IMR-90 (cell line): Measurements from ENCODE around the gene RASGRP2. TPM values are rescaled to one million over a fixed set of nuclear protein-coding genes. Genes with fewer than 3 reads are reported as not detected.

Experiments used
- ATAC-seq: fragments of 200-7000 bp; cut with Tn5 transposase; 2 replicates; pipeline ENCODE4 v1.9.1; 2020; ENCODE audit warnings: low read depth, mild to moderate bottlenecking, moderate library complexity
- BruUV-seq: library from RNA; stranded (reverse); fragments of 400-500 nt; replicated peaks from 2 replicates; lab custom pipeline; 2021; lab: Mats Ljungman, UMichigan
- CTCF ChIA-PET: fragments of 300-600 bp; formaldehyde crosslinking; extraction: SDS; loops from one replicate; lab custom pipeline; 2021; ENCODE audit warnings: antibody characterized with exemption; lab: Yijun Ruan, JAX
- POLR2A ChIA-PET: fragments of 300-600 bp; sonication (Branson Sonifier 250); formaldehyde crosslinking; loops from one replicate; lab custom pipeline; 2022; ENCODE audit warnings: antibody characterized with exemption; ENCODE audit not compliant: unreplicated experiment; lab: Charles Lee
- DNase-seq: peaks from one replicate; pipeline ENCODE4 v3.0.0; 2013
- H2AFZ ChIP-seq: replicated peaks from 2 replicates; pipeline ENCODE3; 2013; ENCODE audit warnings: low read length, mild to moderate bottlenecking; ENCODE audit not compliant: poor library complexity
- H2AK5ac ChIP-seq: 2 replicates; pipeline ENCODE4 v1.6.1; 2013; ENCODE audit warnings: low read depth, low read length, inconsistent platforms
- H2AK9ac ChIP-seq: replicated peaks from 2 replicates; pipeline ENCODE3; 2013; ENCODE audit warnings: mild to moderate bottlenecking, low read depth, low read length, moderate library complexity; ENCODE audit not compliant: poor library complexity
- H2BK120ac ChIP-seq: 2 replicates; pipeline ENCODE4 v1.6.1; 2013; ENCODE audit warnings: low read depth, low read length, inconsistent platforms
- H2BK15ac ChIP-seq: 3 replicates; pipeline ENCODE4 v1.6.1; 2013; ENCODE audit warnings: low read depth, low read length, inconsistent platforms
- H2BK20ac ChIP-seq: 2 replicates; pipeline ENCODE4 v1.6.1; 2013; ENCODE audit warnings: low read depth, mild to moderate bottlenecking, inconsistent platforms, low read length, moderate library complexity
- H2BK5ac ChIP-seq: 2 replicates; pipeline ENCODE4 v1.6.1; 2013; ENCODE audit warnings: mild to moderate bottlenecking, low read depth, low read length, inconsistent platforms; ENCODE audit not compliant: poor library complexity, severe bottlenecking
- H3K14ac ChIP-seq: replicated peaks from 2 replicates; pipeline ENCODE4 v1.6.1; 2013; ENCODE audit warnings: low read depth, low read length, inconsistent platforms
- H3K18ac ChIP-seq: 2 replicates; pipeline ENCODE4 v1.6.1; 2013; ENCODE audit warnings: low read depth, low read length, control low read depth
- H3K23ac ChIP-seq: 2 replicates; pipeline ENCODE4 v1.6.1; 2013; ENCODE audit warnings: low read depth, low read length, inconsistent platforms
- H3K27ac ChIP-seq: 2 replicates; pipeline ENCODE4 v1.5.1; 2013; ENCODE audit warnings: mild to moderate bottlenecking, control low read depth, low read length; ENCODE audit not compliant: insufficient read depth
- H3K27me3 ChIP-seq: 2 replicates; pipeline ENCODE4 v1.6.1; 2013; ENCODE audit warnings: low read length; ENCODE audit not compliant: control insufficient read depth, insufficient read depth
- H3K36me3 ChIP-seq: 2 replicates; pipeline ENCODE4 v1.6.1; 2013; ENCODE audit warnings: low read length, mixed read lengths; ENCODE audit not compliant: control insufficient read depth, insufficient read depth
- H3K4ac ChIP-seq: 2 replicates; pipeline ENCODE4 v1.6.1; 2013; ENCODE audit warnings: low read depth, low read length, inconsistent platforms
- H3K4me1 ChIP-seq: 2 replicates; pipeline ENCODE4 v1.6.1; 2013; ENCODE audit warnings: low read length, mixed read lengths; ENCODE audit not compliant: control insufficient read depth, insufficient read depth
- H3K4me2 ChIP-seq: 2 replicates; pipeline ENCODE4 v1.6.1; 2013; ENCODE audit warnings: low read depth, mild to moderate bottlenecking, control low read depth, low read length, moderate library complexity
- H3K4me3 ChIP-seq: 2 replicates; pipeline ENCODE4 v1.5.1; 2013; ENCODE audit warnings: low read depth, mild to moderate bottlenecking, control low read depth, low read length, moderate library complexity; ENCODE audit not compliant: insufficient read depth
- H3K56ac ChIP-seq: 2 replicates; pipeline ENCODE4 v1.6.1; 2013; ENCODE audit warnings: low read length, inconsistent platforms; ENCODE audit not compliant: insufficient read depth; ENCODE audit errors: extremely low read depth
- H3K79me1 ChIP-seq, 2 experiments: 2 replicates each; pipeline ENCODE4 v1.6.1; 2013; ENCODE audit warnings: low read length in 2 of 2, inconsistent platforms in 1 of 2, low read depth in 1 of 2
- H3K9ac ChIP-seq: 2 replicates; pipeline ENCODE4 v1.6.1; 2013; ENCODE audit warnings: low read depth, low read length, control low read depth
- H3K9me1 ChIP-seq: 2 replicates; pipeline ENCODE4 v1.6.1; 2013; ENCODE audit warnings: low read length, inconsistent platforms; ENCODE audit not compliant: insufficient read depth
- H3K9me3 ChIP-seq: 2 replicates; pipeline ENCODE4 v1.6.1; 2013; ENCODE audit warnings: low read length; ENCODE audit not compliant: control insufficient read depth, insufficient read depth
- H4K20me1 ChIP-seq: 2 replicates; pipeline ENCODE4 v1.6.1; 2013; ENCODE audit warnings: low read length, inconsistent platforms; ENCODE audit not compliant: insufficient read depth
- H4K5ac ChIP-seq: 2 replicates; pipeline ENCODE4 v1.6.1; 2013; ENCODE audit warnings: mild to moderate bottlenecking, low read depth, low read length, control low read depth
- H4K8ac ChIP-seq, 2 experiments: 2 replicates each; pipeline ENCODE4 v1.6.1; 2013; ENCODE audit warnings: low read depth in 2 of 2, low read length in 2 of 2, control low read depth in 1 of 2, inconsistent platforms in 1 of 2
- H4K91ac ChIP-seq: 2 replicates; pipeline ENCODE4 v1.6.1; 2013; ENCODE audit warnings: low read depth, low read length, inconsistent platforms; ENCODE audit not compliant: insufficient read depth
- CHD1 ChIP-seq: IDR thresholded peaks from 2 replicates; pipeline ENCODE4 v1.6.1; 2012; ENCODE audit warnings: low read depth, low read length, improper control_type of control experiment
- MAFK ChIP-seq: IDR thresholded peaks from 2 replicates; pipeline ENCODE4 v1.6.1; 2012; ENCODE audit warnings: low read depth, low read length, improper control_type of control experiment
- NFE2L2 ChIP-seq: fragments of 150-350 bp; IDR thresholded peaks from 2 replicates; pipeline ENCODE4 v1.6.1; 2016; ENCODE audit warnings: low read depth, mild to moderate bottlenecking, low read length
- POLR2A ChIP-seq: IDR thresholded peaks from 2 replicates; pipeline ENCODE4 v1.6.1; 2012; ENCODE audit warnings: mild to moderate bottlenecking, low read depth, low read length
- SMC3 ChIP-seq: fragments of 150-350 bp; IDR thresholded peaks from 2 replicates; pipeline ENCODE4 v1.6.1; 2016; ENCODE audit warnings: low read depth, mild to moderate bottlenecking, antibody characterized with exemption, low read length, moderate library complexity
- WGBS, 2 experiments: methylation state at CpG; one replicate each; pipeline versions ENCODE4 v1.1.5 to v1.1.7; 2013; ENCODE audit warnings: missing lambda C conversion rate in 2 of 2; ENCODE audit not compliant: insufficient read length in 1 of 2; ENCODE audit errors: extremely low coverage in 2 of 2; 5-methylcytosine and 5-hydroxymethylcytosine counted together
- dilution Hi-C: fragments of 300-500 bp; cut with HindIII; formaldehyde crosslinking; loops from one replicate; pipeline ENCODE4 v1.14.3; 2018; ENCODE audit warnings: low sequenced_read_pairs; ENCODE audit not compliant: unreplicated experiment
- in situ Hi-C: fragments of 300-500 bp; cut with MboI; formaldehyde crosslinking; loops from 3 replicates; pipeline ENCODE4 v1.14.3; 2019; ENCODE audit warnings: low sequenced_read_pairs, inconsistent platforms, mixed read lengths
- intact Hi-C: fragments of 100-400 bp; cut with micrococcal nuclease; formaldehyde crosslinking; loops from 2 replicates; pipeline ENCODE4 v1.10.0; 2022
- polyA plus RNA-seq, 3 experiments: library from polyadenylated mRNA; depleted of rRNA; stranded (reverse); fragments of >200 nt; gene quantifications; 2 replicates each; pipeline ENCODE4 v1.2.3, GENCODE V29; 2012; ENCODE audit warnings: low replicate concordance in 1 of 3
- total RNA-seq: library from RNA; depleted of rRNA; stranded (reverse); fragments of >200 nt; gene quantifications from 2 replicates; pipeline ENCODE4 v1.2.3, GENCODE V29; 2012

RASGRP2 gene
- total and polyA plus RNA-seq, 2 of the 4 experiments (the other 2 are of a cell fraction), result 1.2 TPM; not detected in 1

DNA sequence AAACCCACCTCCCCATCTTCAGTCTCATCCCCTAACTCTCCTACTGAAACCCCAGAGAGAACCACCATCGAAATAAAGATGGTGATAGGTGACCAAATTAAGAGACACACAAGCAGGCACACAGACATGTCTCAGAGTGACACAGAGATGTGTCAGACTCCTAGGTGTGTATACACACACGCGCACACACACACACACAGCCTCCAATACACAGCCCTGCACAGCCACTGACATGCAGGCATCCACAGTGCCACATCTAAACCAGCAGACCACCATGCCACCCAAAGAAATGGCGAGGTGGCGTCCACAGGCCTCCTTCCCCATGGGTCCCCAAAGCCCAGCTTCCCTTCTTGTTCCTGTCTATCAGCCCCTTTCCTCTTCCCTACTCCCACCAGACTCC, 48.4 kb downstream of the RASGRP2 start:
- WGBS, 2 experiments, result 80% methylated on average over 1 of the region's 5 CpGs; no CpG with 5 or more reads in 1 of the 2 experiments
- intact Hi-C loops, result no loop called here
- H4K20me1 ChIP-seq, result no peaks in the 10 kb centered on the region
- H3K18ac ChIP-seq, result no peak overlapping the region
- H4K5ac ChIP-seq, result no peak overlapping the region
- no peak for ATAC-seq
- H3K79me1 ChIP-seq, result no peaks in the 10 kb centered on the region
- no peak for TF ChIP-seq NFE2L2
- no peak for TF ChIP-seq MAFK
- TF ChIP-seq CHD1, result no peak
- no peak for TF ChIP-seq POLR2A
- no peak for TF ChIP-seq SMC3
- no peak overlapping the region for H3K14ac ChIP-seq
- peaks cover 92% of the 10 kb centered on the region for H3K27me3 ChIP-seq
- H2AK5ac ChIP-seq, result no peak overlapping the region
- no peak overlapping the region for H3K9ac ChIP-seq
- no peak overlapping the region for H3K27ac ChIP-seq
- H2AK9ac ChIP-seq, result no peak overlapping the region
- no peaks in the 10 kb centered on the region for H3K36me3 ChIP-seq
- H4K91ac ChIP-seq, result no peak overlapping the region
- H2BK5ac ChIP-seq, result no peak overlapping the region
- H3K4me2 ChIP-seq, result no peak overlapping the region
- no TSS peak for BruUV-seq
- H3K9me3 ChIP-seq, result no peaks in the 10 kb centered on the region
- CTCF ChIA-PET, result no interaction called here
- in situ Hi-C loops, result no loop called here
- H3K9me1 ChIP-seq, result 0 out of 2 replicates have a peak, but pooled peaks cover 2% of the 10 kb centered on the region
- H2BK20ac ChIP-seq, result no peak overlapping the region
- H2BK15ac ChIP-seq, result no peak overlapping the region
- no peaks in the 10 kb centered on the region for H3K4me1 ChIP-seq
- no peak overlapping the region for H3K23ac ChIP-seq
- POLR2A ChIA-PET, result no interaction called here
- no peak for DNase-seq
- dilution Hi-C loops, result no loop called here
- no peak overlapping the region for H3K56ac ChIP-seq
- no peak overlapping the region for H4K8ac ChIP-seq
- H3K4ac ChIP-seq, result no peak overlapping the region
- H2BK120ac ChIP-seq, result no peak overlapping the region
- H2AFZ ChIP-seq, result no peak overlapping the region
- no peak overlapping the region for H3K4me3 ChIP-seq
